ENCODE measurements around the gene ADAMTSL4.
"Not testable (repeated sequence)": the region's sequence is repeated elsewhere in the genome, so short reads cannot be mapped to it uniquely, and the experiment has no call there.

The ADAMTSL4 gene

GRCh38 chr1:150567717-150568593 is 18.7 kb downstream of the ADAMTSL4 start:
- peak; percentile 93 for DNase-seq

GRCh38 chr1:150568594-150568966 is 19.4 kb downstream of the ADAMTSL4 start:
- DNase-seq: no peak

- no peak for DNase-seq
Observed at GRCh38 chr1:150572918-150573647, 23.9 kb downstream of the ADAMTSL4 start.

- DNase-seq: not testable (repeated sequence)
Observed at GRCh38 chr1:150573648-150574071, 24.5 kb downstream of the ADAMTSL4 start.

- DNase-seq: peak; percentile 22
Observed at GRCh38 chr1:150574260-150575071, 25.3 kb downstream of the ADAMTSL4 start.

GRCh38 chr1:150575072-150575489 is 25.9 kb downstream of the ADAMTSL4 start:
- DNase-seq: no peak

GRCh38 chr1:150575518-150576366 is 26.5 kb downstream of the ADAMTSL4 start:
- peak; percentile 56 for DNase-seq

GRCh38 chr1:150576367-150576711 is 27.1 kb downstream of the ADAMTSL4 start:
- no peak for DNase-seq

GRCh38 chr1:150576794-150577556 is 27.8 kb downstream of the ADAMTSL4 start:
- DNase-seq: no peak

GRCh38 chr1:150577557-150578271 is 28.5 kb downstream of the ADAMTSL4 start:
- peak; percentile 52 for DNase-seq

GRCh38 chr1:150578272-150579109 is 29.3 kb downstream of the ADAMTSL4 start:
- DNase-seq: peak; percentile 87

GRCh38 chr1:150579110-150579944 is 30.1 kb downstream of the ADAMTSL4 start, which contains the start of gene MCL1:
MCL1 (minus strand) TSS chr1:150579610; CDS start chr1:150579530, 80 bp downstream.
- DNase-seq: peak; percentile 99

GRCh38 chr1:150579945-150580642 is 30.9 kb downstream of the ADAMTSL4 start:
- DNase-seq: no peak

GRCh38 chr1:150580966-150581365 is 31.8 kb downstream of the ADAMTSL4 start:
- not testable (repeated sequence) for DNase-seq

GRCh38 chr1:150581437-150581836 is 32.2 kb downstream of the ADAMTSL4 start:
- not testable (repeated sequence) for DNase-seq

GRCh38 chr1:150581962-150582361 is 32.8 kb downstream of the ADAMTSL4 start:
- not testable (repeated sequence) for DNase-seq

- no peak for DNase-seq
Observed at GRCh38 chr1:150582371-150582770, 33.2 kb downstream of the ADAMTSL4 start.
